Thyroid gland (tissue), 4 donors: ENCODE measurements around the gene RGS1. TPM values are rescaled to one million over a fixed set of nuclear protein-coding genes. Genes with fewer than 3 reads are reported as not detected.
A peak's percentile ranks its signal among the peaks of the same experiment; 100 is the strongest.

ENCODE experiments used
- DNase-seq, 2 donors: peaks; one replicate each; pipeline ENCODE4 v3.0.0-alpha.2; 2019
- H3K27ac ChIP-seq, 3 donors: fragments of 200-600 bp; sonication (generic); 1 replicate in 2 of 3; 2 replicates in 1 of 3; pipeline ENCODE4 v1.5.1; 2016 to 2019; ENCODE audit warnings: mild to moderate bottlenecking in 1 of 3, moderate library complexity in 1 of 3
- H3K27me3 ChIP-seq: fragments of 200-600 bp; sonication (generic); one replicate; pipeline ENCODE4 v1.5.1; 2019
- H3K36me3 ChIP-seq, 2 donors: fragments of 200-600 bp; sonication (generic); one replicate each; pipeline ENCODE4 v1.5.1; 2016 to 2019
- H3K4me1 ChIP-seq, 2 donors: fragments of 200-600 bp; sonication (generic); one replicate each; pipeline ENCODE4 v1.5.1; 2017 to 2019
- H3K4me3 ChIP-seq, 3 donors: fragments of 200-600 bp; sonication (generic); replicated peaks in 1 of 3; 1 replicate in 2 of 3; 2 replicates in 1 of 3; pipeline ENCODE4 v1.5.1; 2016; ENCODE audit warnings: mild to moderate bottlenecking in 1 of 3
- H3K9me3 ChIP-seq: fragments of 200-600 bp; sonication (generic); one replicate; pipeline ENCODE4 v1.5.1; 2017
- CTCF ChIP-seq, 6 experiments: fragments of 200-600 bp in 3 of 6; fragments of 450-650 bp in 3 of 6; sonication (generic) in 3 of 6; IDR thresholded peaks; one replicate each; pipeline ENCODE4 v1.5.1; 2016 to 2019; ENCODE audit warnings: antibody characterized with exemption in 6 of 6, mild to moderate bottlenecking in 2 of 6, inconsistent platforms in 1 of 6, moderate library complexity in 1 of 6
- POLR2A ChIP-seq, 2 donors: fragments of 450-650 bp; IDR thresholded peaks; one replicate each; pipeline ENCODE4 v1.6.1; 2017; ENCODE audit warnings: antibody characterized with exemption in 2 of 2, mild to moderate bottlenecking in 2 of 2, moderate library complexity in 1 of 2
- WGBS, 2 donors: methylation state at CpG; one replicate each; pipeline ENCODE4 v1.1.5; 2017; 5-methylcytosine and 5-hydroxymethylcytosine counted together
- intact Hi-C: fragments of 100-400 bp; cut with DNase I; formaldehyde crosslinking; loops from one replicate; pipeline ENCODE4 v1.15.1; 2023
- total RNA-seq, 4 donors: library from RNA; depleted of rRNA; stranded (reverse); fragments of >200 nt; gene quantifications; one replicate each; pipeline ENCODE4 v1.2.3, GENCODE V29; 2016

The RGS1 gene
- total RNA-seq, 4 donors from 2014 or later, result 19.7 to 32.6 (median 23.0) TPM

GRCh38 chr1:192553741-192554140 lies 21.8 kb upstream of the RGS1 start:
- Histone ChIP-seq H3K4me1 (no peaks in the 10 kb centered on the region), H3K27ac (no peak overlapping the region), H3K4me3 (no peak overlapping the region), H3K9me3 (no peaks in the 10 kb centered on the region), H3K27me3 (no peaks in the 10 kb centered on the region), H3K36me3 (no peaks in the 10 kb centered on the region)
- intact Hi-C loops, result no loop called here
- TF ChIP-seq CTCF (IDR thresholded peaks at IDR 0.05) (no peak), POLR2A (IDR thresholded peaks at IDR 0.05) (no peak)
- DNase-seq, result no peak
- WGBS, 2 donors, result 76 to 84% methylated on average over 3 of the region's 3 CpGs

GRCh38 chr1:192554904-192555303 lies 20.7 kb upstream of the RGS1 start:
- H3K27ac ChIP-seq, result no peak overlapping the region
- H3K9me3 ChIP-seq, result no peaks in the 10 kb centered on the region
- TF ChIP-seq POLR2A (IDR thresholded peaks at IDR 0.05), result no peak
- no peak for TF ChIP-seq CTCF (IDR thresholded peaks at IDR 0.05)
- DNase-seq, result no peak
- 87 to 92% methylated on average over 4 of the region's 4 CpGs for WGBS, 2 donors
- H3K4me3 ChIP-seq, result no peak overlapping the region
- intact Hi-C loops, result no loop called here
- no peaks in the 10 kb centered on the region for H3K27me3 ChIP-seq
- H3K4me1 ChIP-seq, result no peaks in the 10 kb centered on the region
- H3K36me3 ChIP-seq, result no peaks in the 10 kb centered on the region

- Histone ChIP-seq H3K27ac (no peak overlapping the region), H3K9me3 (no peaks in the 10 kb centered on the region)
- intact Hi-C loops, result no loop called here
Measured at GRCh38 chr1:192555399-192555798, 20.2 kb upstream of the RGS1 start.

GRCh38 chr1:192557841-192558595 lies 17.6 kb upstream of the RGS1 start:
- 88 to 89% methylated on average over 4 of the region's 4 CpGs for WGBS, 2 donors
- peak overlapping the region in 1 of 3 donors; percentile 1 for H3K27ac ChIP-seq
- intact Hi-C loops, result no loop called here
- H3K36me3 ChIP-seq, result no peaks in the 10 kb centered on the region
- H3K27me3 ChIP-seq, result no peaks in the 10 kb centered on the region
- no peaks in the 10 kb centered on the region for H3K4me1 ChIP-seq
- H3K4me3 ChIP-seq, result no peak overlapping the region
- H3K9me3 ChIP-seq, result no peaks in the 10 kb centered on the region
- DNase-seq, result no peak
- TF ChIP-seq POLR2A (IDR thresholded peaks at IDR 0.05) (no peak), CTCF (IDR thresholded peaks at IDR 0.05) (no peak)

More at GRCh38 chr1:192555399-192555798, 20.2 kb upstream of the RGS1 start:
- TF ChIP-seq CTCF (IDR thresholded peaks at IDR 0.05) (no peak), POLR2A (IDR thresholded peaks at IDR 0.05) (no peak)
- no peaks in the 10 kb centered on the region for H3K36me3 ChIP-seq
- H3K27me3 ChIP-seq, result no peaks in the 10 kb centered on the region
- H3K4me3 ChIP-seq, result no peak overlapping the region
- DNase-seq, result no peak
- no peaks in the 10 kb centered on the region for H3K4me1 ChIP-seq

- TF ChIP-seq POLR2A (IDR thresholded peaks at IDR 0.05) (no peak), CTCF (IDR thresholded peaks at IDR 0.05) (no peak)
- peak overlapping the region; percentile 0 to 21 (median 1) for H3K27ac ChIP-seq
- H3K36me3 ChIP-seq, result no peaks in the 10 kb centered on the region
- H3K4me1 ChIP-seq, result no peaks in the 10 kb centered on the region
- DNase-seq, result no peak
- H3K4me3 ChIP-seq, result no peak overlapping the region
- H3K9me3 ChIP-seq, result no peaks in the 10 kb centered on the region
- 60 to 68% methylated on average over 6 of the region's 6 CpGs for WGBS, 2 donors
- H3K27me3 ChIP-seq, result no peaks in the 10 kb centered on the region
- intact Hi-C loops, result loop anchor here (2.0 kb wide), 1 partner anchor 17 kb away; no protein-coding TSS in a partner anchor
Measured at GRCh38 chr1:192559115-192560006, 16.2 kb upstream of the RGS1 start.
